ENCODE data around the gene CDK19. TPM values are rescaled to one million over a fixed set of nuclear protein-coding genes. Genes with fewer than 3 reads are reported as not detected.

Gene CDK19
- total and polyA plus RNA-seq, 2 of the 4 experiments (the other 2 are of a cell fraction) = 6.0 to 6.8 TPM

- Histone ChIP-seq H3K27ac (ENCODE audit: insufficient read depth, low read length) (no peak overlapping the region), H3K14ac (replicated peaks; ENCODE audit: low read depth, low read length) (no peak overlapping the region), H3K9me3 (ENCODE audit: control insufficient read depth, insufficient read depth, low read length) (no peaks in the 10 kb centered on the region), H2BK15ac (ENCODE audit: low read depth, low read length) (no peak overlapping the region), H3K56ac (ENCODE audit: extremely low read depth, insufficient read depth, low read length) (no peak overlapping the region), H3K4me3 (ENCODE audit: insufficient read depth, low read depth, low read length) (no peak overlapping the region), H4K91ac (ENCODE audit: insufficient read depth, low read depth, low read length) (no peak overlapping the region), H2BK5ac (ENCODE audit: low read depth, low read length, poor library complexity, severe bottlenecking) (no peak overlapping the region), H3K4me2 (ENCODE audit: low read depth, low read length) (no peak overlapping the region), H3K4ac (ENCODE audit: low read depth, low read length) (no peak overlapping the region), H3K79me1 (ENCODE audit: low read depth in 1 of 2, low read length in 2 of 2) (peaks cover 15 to 41% of the 10 kb centered on the region in 2 experiments), H3K23ac (ENCODE audit: low read depth, low read length) (no peak overlapping the region), H2AK9ac (replicated peaks; ENCODE audit: low read depth, low read length, poor library complexity) (no peak overlapping the region), H3K18ac (ENCODE audit: low read depth, low read length) (no peak overlapping the region), H2AK5ac (ENCODE audit: low read depth, low read length) (no peak overlapping the region), H4K5ac (ENCODE audit: low read depth, low read length) (no peak overlapping the region), H2BK120ac (ENCODE audit: low read depth, low read length) (no peak overlapping the region), H4K20me1 (ENCODE audit: insufficient read depth, low read length) (peaks cover 7% of the 10 kb centered on the region; the same call in 1 of the 2 replicates), H3K9ac (ENCODE audit: low read depth, low read length) (no peak overlapping the region), H3K4me1 (ENCODE audit: control insufficient read depth, insufficient read depth, low read length) (no peaks in the 10 kb centered on the region; the same call in 1 of the 2 replicates), H3K9me1 (ENCODE audit: insufficient read depth, low read length) (no peaks in the 10 kb centered on the region), H3K27me3 (ENCODE audit: control insufficient read depth, insufficient read depth, low read length) (no peaks in the 10 kb centered on the region), H2AFZ (replicated peaks; ENCODE audit: low read length, poor library complexity) (no peak overlapping the region), H3K36me3 (ENCODE audit: control insufficient read depth, insufficient read depth, low read length) (no peaks in the 10 kb centered on the region), H4K8ac (ENCODE audit: low read depth in 2 of 2, low read length in 2 of 2) (no peak overlapping the region), H2BK20ac (ENCODE audit: low read depth, low read length) (no peak overlapping the region)
- no TSS peak for BruUV-seq (replicated peaks)
- DNase-seq (no peak), ATAC-seq (ENCODE audit: low read depth) (no peak)
- dilution Hi-C loops (cut with HindIII; ENCODE audit: low sequenced_read_pairs, unreplicated experiment) (no loop called here), intact Hi-C loops (cut with micrococcal nuclease) (no loop called here), in situ Hi-C loops (cut with MboI; ENCODE audit: low sequenced_read_pairs) (no loop called here)
- TF ChIP-seq SMC3 (IDR thresholded peaks at IDR 0.05; ENCODE audit: low read depth, low read length) = no peak
- TF ChIP-seq RAD21 (IDR thresholded peaks at IDR 0.05; ENCODE audit: low read length) = no peak
- ChIA-PET POLR2A (ENCODE audit: unreplicated experiment) (interaction anchor here (0.6 kb wide), 1 partner anchor 225 kb away, joined by 4 read pairs; no protein-coding TSS in a partner anchor), CTCF (interaction anchor here (0.6 to 1.2 kb wide), 4 partner anchors 15 to 522 kb away, joined by 3 to 11 read pairs (median 6); no protein-coding TSS in a partner anchor)
- 90% methylated on average over 2 of the region's 10 CpGs; no CpG with 5 or more reads in 1 of the 2 experiments for WGBS, 2 experiments (ENCODE audit: extremely low coverage in 2 of 2, insufficient read length in 1 of 2)
Measured at GRCh38 chr6:110810896-110811586, 4.2 kb downstream of the CDK19 start.

Data from IMR-90 (cell line).